B cell (primary cell): Measurements from ENCODE around the gene BECN2. TPM values are rescaled to one million over a fixed set of nuclear protein-coding genes. Genes with fewer than 3 reads are reported as not detected.

Experiments
- ATAC-seq: fragments of 200-7000 bp; cut with Tn5 transposase; one replicate; pipeline ENCODE4 v1.10.0; 2021; ENCODE audit warnings: low read depth, mild to moderate bottlenecking, moderate number of reproducible peaks, moderate library complexity
- CTCF ChIA-PET: fragments of 350-600 bp; sonication (Branson Sonifier 250); formaldehyde crosslinking; loops from one replicate; lab custom pipeline; 2021; ENCODE audit warnings: antibody characterized with exemption, inconsistent platforms; lab: Charles Lee
- POLR2A ChIA-PET: fragments of 350-600 bp; sonication (Branson Sonifier 250); formaldehyde crosslinking; loops from one replicate; lab custom pipeline; 2021; ENCODE audit warnings: antibody characterized with exemption; lab: Charles Lee
- DNase-seq: peaks from one replicate; pipeline ENCODE4 v3.0.0; 2013
- H2AFZ ChIP-seq: 2 replicates; pipeline ENCODE4 v1.6.1; 2012; ENCODE audit warnings: mild to moderate bottlenecking, low read depth, low read length; ENCODE audit not compliant: insufficient read depth, poor library complexity, severe bottlenecking
- H3K27ac ChIP-seq, 2 donors: 1 replicate in 1 of 2; 2 replicates in 1 of 2; pipeline ENCODE4 v1.5.1; 2012 to 2013; ENCODE audit warnings: low read length in 2 of 2, mild to moderate bottlenecking in 2 of 2, moderate library complexity in 1 of 2
- H3K27me3 ChIP-seq, 4 experiments: fragments of 200-600 bp in 1 of 4; sonication (generic) in 1 of 4; replicated peaks in 1 of 4; 1 replicate in 2 of 4; 2 replicates in 2 of 4; pipeline versions ENCODE4 v1.6.1 to v1.7.0; 2013 to 2016; ENCODE audit warnings: low read length in 3 of 4, mild to moderate bottlenecking in 2 of 4, mixed read lengths in 1 of 4, moderate library complexity in 1 of 4; ENCODE audit not compliant: insufficient read depth in 4 of 4, control insufficient read depth in 3 of 4; ENCODE audit errors: control extremely low read depth in 1 of 4
- H3K36me3 ChIP-seq, 2 experiments: replicated peaks in 1 of 2; 1 replicate in 1 of 2; 2 replicates in 1 of 2; pipeline versions ENCODE4 v1.6.1 to v1.7.1; 2013; ENCODE audit warnings: low read length in 1 of 2; ENCODE audit not compliant: insufficient read depth in 2 of 2, control insufficient read depth in 1 of 2; ENCODE audit errors: control extremely low read depth in 1 of 2, extremely low read depth in 1 of 2
- H3K4me1 ChIP-seq, 2 donors: fragments of 200-600 bp in 1 of 2; sonication (generic) in 1 of 2; 1 replicate in 1 of 2; 2 replicates in 1 of 2; pipeline versions ENCODE4 v1.5.1 to v1.6.1; 2013 to 2017; ENCODE audit warnings: low read length in 2 of 2; ENCODE audit not compliant: control insufficient read depth in 2 of 2, insufficient read depth in 2 of 2
- H3K4me2 ChIP-seq: replicated peaks from 2 replicates; pipeline ENCODE3; 2012; ENCODE audit warnings: mild to moderate bottlenecking, low read depth, low read length; ENCODE audit not compliant: poor library complexity, severe bottlenecking
- H3K4me3 ChIP-seq, 5 experiments: fragments of 200-600 bp in 1 of 5; sonication (generic) in 1 of 5; 1 replicate in 3 of 5; 2 replicates in 2 of 5; pipeline versions ENCODE4 v1.5.1 to v1.7.0; 2011 to 2016; ENCODE audit warnings: low read length in 4 of 5, mild to moderate bottlenecking in 4 of 5, low read depth in 2 of 5, control low read depth in 1 of 5, moderate library complexity in 1 of 5; ENCODE audit not compliant: insufficient read depth in 1 of 5; ENCODE audit errors: control extremely low read depth in 1 of 5, extremely low read depth in 1 of 5
- H3K79me2 ChIP-seq: fragments of 200-600 bp; sonication (generic); one replicate; pipeline ENCODE4 v1.6.0; 2016; ENCODE audit warnings: low read length; ENCODE audit not compliant: control insufficient read depth, insufficient read depth
- H3K9ac ChIP-seq: fragments of 200-600 bp; sonication (generic); 2 replicates; pipeline ENCODE4 v1.6.1; 2017; ENCODE audit warnings: mild to moderate bottlenecking, low read length, moderate library complexity
- H3K9me3 ChIP-seq, 3 donors: one replicate each; pipeline versions ENCODE4 v1.6.1 to v1.7.1; 2013; ENCODE audit warnings: low read length in 2 of 3; ENCODE audit not compliant: control insufficient read depth in 2 of 3, insufficient read depth in 1 of 3; ENCODE audit errors: control extremely low read depth in 1 of 3
- H4K20me1 ChIP-seq: 2 replicates; pipeline ENCODE4 v1.6.0; 2012; ENCODE audit warnings: mild to moderate bottlenecking, low read length; ENCODE audit not compliant: insufficient read depth, control insufficient read depth, poor library complexity, severe bottlenecking
- H3K27ac Mint-ChIP-seq: one replicate; pipeline ENCODE4 v1.8.0; 2021; ENCODE audit warnings: mixed read lengths
- H3K27me3 Mint-ChIP-seq: one replicate; pipeline ENCODE4 v1.8.0; 2021; ENCODE audit warnings: mixed read lengths
- H3K4me1 Mint-ChIP-seq: one replicate; pipeline ENCODE4 v1.8.0; 2021; ENCODE audit warnings: mixed read lengths
- H3K4me3 Mint-ChIP-seq: one replicate; pipeline ENCODE4 v1.8.0; 2021; ENCODE audit warnings: mixed read lengths
- H3K9me3 Mint-ChIP-seq: one replicate; pipeline ENCODE4 v1.8.0; 2022; ENCODE audit warnings: mixed read lengths; ENCODE audit not compliant: insufficient read depth
- EZH2 ChIP-seq: IDR thresholded peaks from 2 replicates; pipeline ENCODE4 v1.6.1; 2012; ENCODE audit warnings: borderline replicate concordance, low read depth, mild to moderate bottlenecking, moderate library complexity, low read length; ENCODE audit not compliant: insufficient read depth, poor library complexity, severe bottlenecking
- WGBS: methylation state at CpG from one replicate; pipeline ENCODE4 v1.1.5; 2013; ENCODE audit warnings: missing lambda C conversion rate; ENCODE audit not compliant: insufficient coverage; 5-methylcytosine and 5-hydroxymethylcytosine counted together
- intact Hi-C: fragments of 100-400 bp; cut with micrococcal nuclease; formaldehyde crosslinking; loops from one replicate; pipeline ENCODE4 v1.10.0; 2022
- polyA plus RNA-seq: library from polyadenylated mRNA; depleted of rRNA; stranded (reverse); fragments of >200 nt; gene quantifications from 2 replicates; pipeline ENCODE4 v1.2.3, GENCODE V29; 2012
- total RNA-seq, 2 donors: library from RNA; stranded (reverse); fragments of 120-200 nt in 1 of 2; gene quantifications; 1 replicate in 1 of 2; 2 replicates in 1 of 2; pipeline versions ENCODE4 v1.2.3 to v1.2.4, GENCODE V29; 2013 to 2022
- TF ChIP-seq, protein P1 (sequence below): fragments of 200-600 bp; IDR thresholded peaks from one replicate; pipeline ENCODE4 v1.8.0; 2022; ENCODE audit warnings: antibody characterized with exemption, mild to moderate bottlenecking

Gene BECN2
- total and polyA plus RNA-seq, 2 donors (not counting 1 experiment from before 2014, with no cell fraction given), result not detected

DNA sequence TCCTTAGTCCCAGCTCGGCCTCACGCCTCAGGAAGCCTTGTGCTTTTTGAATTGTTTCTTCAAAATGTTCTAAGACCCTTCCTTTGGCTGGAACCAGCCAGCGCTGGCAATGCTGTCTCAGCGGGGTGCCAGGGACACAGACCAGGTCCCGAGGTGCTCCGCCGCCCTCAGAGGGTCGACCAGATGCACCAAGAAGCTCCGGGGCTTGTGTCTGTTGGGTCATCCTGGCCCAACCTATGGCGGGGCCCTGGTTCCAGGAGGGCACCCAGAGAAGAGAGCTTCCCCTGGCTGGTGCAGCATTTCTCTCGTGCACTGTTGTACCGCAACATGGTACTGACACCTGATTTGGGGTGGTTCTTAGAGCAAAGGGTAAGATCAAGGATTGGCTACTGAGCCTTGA is 40.1 kb upstream of the BECN2 start:
- H3K4me3 ChIP-seq, result no peak overlapping the region
- TF ChIP-seq, protein P1, sequence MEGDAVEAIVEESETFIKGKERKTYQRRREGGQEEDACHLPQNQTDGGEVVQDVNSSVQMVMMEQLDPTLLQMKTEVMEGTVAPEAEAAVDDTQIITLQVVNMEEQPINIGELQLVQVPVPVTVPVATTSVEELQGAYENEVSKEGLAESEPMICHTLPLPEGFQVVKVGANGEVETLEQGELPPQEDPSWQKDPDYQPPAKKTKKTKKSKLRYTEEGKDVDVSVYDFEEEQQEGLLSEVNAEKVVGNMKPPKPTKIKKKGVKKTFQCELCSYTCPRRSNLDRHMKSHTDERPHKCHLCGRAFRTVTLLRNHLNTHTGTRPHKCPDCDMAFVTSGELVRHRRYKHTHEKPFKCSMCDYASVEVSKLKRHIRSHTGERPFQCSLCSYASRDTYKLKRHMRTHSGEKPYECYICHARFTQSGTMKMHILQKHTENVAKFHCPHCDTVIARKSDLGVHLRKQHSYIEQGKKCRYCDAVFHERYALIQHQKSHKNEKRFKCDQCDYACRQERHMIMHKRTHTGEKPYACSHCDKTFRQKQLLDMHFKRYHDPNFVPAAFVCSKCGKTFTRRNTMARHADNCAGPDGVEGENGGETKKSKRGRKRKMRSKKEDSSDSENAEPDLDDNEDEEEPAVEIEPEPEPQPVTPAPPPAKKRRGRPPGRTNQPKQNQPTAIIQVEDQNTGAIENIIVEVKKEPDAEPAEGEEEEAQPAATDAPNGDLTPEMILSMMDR, result no peak
- TF ChIP-seq EZH2, result no peak
- no peaks in the 10 kb centered on the region for H4K20me1 ChIP-seq
- intact Hi-C loops, result no loop called here
- ATAC-seq (no peak), DNase-seq (no peak)
- no peak overlapping the region for H3K9ac ChIP-seq
- no peaks in the 10 kb centered on the region for H3K36me3 ChIP-seq
- no peak overlapping the region for H2AFZ ChIP-seq
- no peaks in the 10 kb centered on the region for H3K27me3 ChIP-seq
- ChIA-PET POLR2A (no interaction called here), CTCF (no interaction called here)
- 97% methylated on average over 12 of the region's 12 CpGs for WGBS
- H3K79me2 ChIP-seq, result no peaks in the 10 kb centered on the region
- Mint-ChIP-seq H3K27me3 (no peaks in the 10 kb centered on the region), H3K4me3 (no peak overlapping the region), H3K4me1 (no peaks in the 10 kb centered on the region), H3K9me3 (no peaks in the 10 kb centered on the region), H3K27ac (no peak overlapping the region)
- no peak overlapping the region for H3K4me2 ChIP-seq
- H3K27ac ChIP-seq, result no peak overlapping the region
- no peaks in the 10 kb centered on the region for H3K4me1 ChIP-seq
- peaks cover 0 to 7% (median 0%) of the 10 kb centered on the region in 3 donors for H3K9me3 ChIP-seq

DNA sequence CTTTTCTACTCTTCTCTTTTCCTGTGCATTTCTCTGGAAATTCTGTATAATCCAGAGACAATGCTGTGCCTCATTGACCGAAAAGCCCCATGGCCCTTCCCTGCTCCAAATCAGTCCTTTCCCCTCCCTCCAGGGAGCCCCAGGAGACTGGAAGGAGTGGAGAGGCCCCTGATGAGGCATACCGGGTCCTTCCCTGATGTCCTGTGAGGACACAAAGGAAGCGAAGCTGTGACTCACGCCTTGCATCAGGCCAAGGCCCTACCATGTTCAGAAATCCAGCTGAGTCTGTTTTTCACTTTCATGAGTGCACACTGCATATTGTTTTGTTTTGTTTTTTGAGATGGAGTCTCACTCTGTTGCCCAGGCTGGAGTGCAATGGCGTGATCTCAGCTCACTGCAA is 38.7 kb upstream of the BECN2 start:
- Histone ChIP-seq H3K4me1 (no peaks in the 10 kb centered on the region), H2AFZ (no peak overlapping the region), H4K20me1 (no peaks in the 10 kb centered on the region), H3K27me3 (no peaks in the 10 kb centered on the region), H3K27ac (no peak overlapping the region), H3K4me3 (no peak overlapping the region), H3K36me3 (no peaks in the 10 kb centered on the region), H3K9me3 (peaks cover 0 to 7% (median 0%) of the 10 kb centered on the region in 3 donors), H3K9ac (no peak overlapping the region), H3K4me2 (no peak overlapping the region), H3K79me2 (no peaks in the 10 kb centered on the region)
- no peak for ATAC-seq
- no peak overlapping the region for H3K4me3 Mint-ChIP-seq
- no peak overlapping the region for H3K27ac Mint-ChIP-seq
- H3K4me1 Mint-ChIP-seq, result no peaks in the 10 kb centered on the region
- no peak for DNase-seq
- H3K27me3 Mint-ChIP-seq, result no peaks in the 10 kb centered on the region
- TF ChIP-seq EZH2, result no peak
- TF ChIP-seq, protein P1, result no peak
- no peaks in the 10 kb centered on the region for H3K9me3 Mint-ChIP-seq
- WGBS, result 97% methylated on average over 3 of the region's 5 CpGs
- intact Hi-C loops, result no loop called here
- CTCF ChIA-PET, result interaction anchor here (0.9 kb wide), 1 partner anchor 23 kb away, joined by 5 read pairs; no protein-coding TSS in a partner anchor
- POLR2A ChIA-PET, result no interaction called here
